PC-3 (cell line): Measurements from ENCODE around the gene ALDH3A2.

ENCODE experiments used
- EZH2phosphoT487 ChIP-seq: fragments of 300-600 bp; sonication (generic); IDR thresholded peaks from 2 replicates; pipeline ENCODE4 v1.6.1; 2018; ENCODE audit warnings: mild to moderate bottlenecking, antibody characterized with exemption, low read length, borderline replicate concordance
- TF ChIP-seq, protein P1 (sequence below): fragments of 300-600 bp; sonication (generic); conservative IDR thresholded peaks from 2 replicates; pipeline ENCODE4 v1.5.1; 2017; ENCODE audit warnings: antibody characterized with exemption, low read depth, mild to moderate bottlenecking, low read length

GRCh38 chr17:19630035-19630434, 18.5 kb upstream of the ALDH3A2 start:
- TF ChIP-seq, protein P1, sequence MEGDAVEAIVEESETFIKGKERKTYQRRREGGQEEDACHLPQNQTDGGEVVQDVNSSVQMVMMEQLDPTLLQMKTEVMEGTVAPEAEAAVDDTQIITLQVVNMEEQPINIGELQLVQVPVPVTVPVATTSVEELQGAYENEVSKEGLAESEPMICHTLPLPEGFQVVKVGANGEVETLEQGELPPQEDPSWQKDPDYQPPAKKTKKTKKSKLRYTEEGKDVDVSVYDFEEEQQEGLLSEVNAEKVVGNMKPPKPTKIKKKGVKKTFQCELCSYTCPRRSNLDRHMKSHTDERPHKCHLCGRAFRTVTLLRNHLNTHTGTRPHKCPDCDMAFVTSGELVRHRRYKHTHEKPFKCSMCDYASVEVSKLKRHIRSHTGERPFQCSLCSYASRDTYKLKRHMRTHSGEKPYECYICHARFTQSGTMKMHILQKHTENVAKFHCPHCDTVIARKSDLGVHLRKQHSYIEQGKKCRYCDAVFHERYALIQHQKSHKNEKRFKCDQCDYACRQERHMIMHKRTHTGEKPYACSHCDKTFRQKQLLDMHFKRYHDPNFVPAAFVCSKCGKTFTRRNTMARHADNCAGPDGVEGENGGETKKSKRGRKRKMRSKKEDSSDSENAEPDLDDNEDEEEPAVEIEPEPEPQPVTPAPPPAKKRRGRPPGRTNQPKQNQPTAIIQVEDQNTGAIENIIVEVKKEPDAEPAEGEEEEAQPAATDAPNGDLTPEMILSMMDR: no peak
- TF ChIP-seq EZH2phosphoT487: no peak
